ENCODE measurements around the gene KNDC1. TPM values are rescaled to one million over a fixed set of nuclear protein-coding genes. Genes with fewer than 3 reads are reported as not detected.

KNDC1 gene
- total RNA-seq, 1 donor from 2014 or later = 20.3 TPM

GRCh38 chr10:133270204-133270603 is 110.2 kb downstream of the KNDC1 start:
- no peak for TF ChIP-seq CTCF (IDR thresholded peaks at IDR 0.05; ENCODE audit: unreplicated experiment)
- peaks cover 5% of the 10 kb centered on the region for H3K4me1 Mint-ChIP-seq
- DNase-seq (ENCODE audit: low spot score in 2 of 2, unreplicated experiment in 2 of 2) = no peak
- H3K4me3 Mint-ChIP-seq = no peak overlapping the region
- peaks cover 1% of the 10 kb centered on the region for H3K27me3 Mint-ChIP-seq (ENCODE audit: low read depth)
- H3K9me3 Mint-ChIP-seq = no peaks in the 10 kb centered on the region
- no peak overlapping the region for H3K27ac Mint-ChIP-seq
- H3K36me3 Mint-ChIP-seq = no peaks in the 10 kb centered on the region

GRCh38 chr10:133270773-133271297 is 110.8 kb downstream of the KNDC1 start:
- peaks cover 6% of the 10 kb centered on the region for H3K27me3 Mint-ChIP-seq (ENCODE audit: low read depth)
- H3K36me3 Mint-ChIP-seq = no peaks in the 10 kb centered on the region
- no peak overlapping the region for H3K27ac Mint-ChIP-seq
- TF ChIP-seq CTCF (IDR thresholded peaks at IDR 0.05; ENCODE audit: unreplicated experiment) = no peak
- DNase-seq (ENCODE audit: low spot score in 2 of 2, unreplicated experiment in 2 of 2) = no peak
- no peaks in the 10 kb centered on the region for H3K9me3 Mint-ChIP-seq
- no peak overlapping the region for H3K4me3 Mint-ChIP-seq
- peaks cover 7% of the 10 kb centered on the region for H3K4me1 Mint-ChIP-seq

DNA sequence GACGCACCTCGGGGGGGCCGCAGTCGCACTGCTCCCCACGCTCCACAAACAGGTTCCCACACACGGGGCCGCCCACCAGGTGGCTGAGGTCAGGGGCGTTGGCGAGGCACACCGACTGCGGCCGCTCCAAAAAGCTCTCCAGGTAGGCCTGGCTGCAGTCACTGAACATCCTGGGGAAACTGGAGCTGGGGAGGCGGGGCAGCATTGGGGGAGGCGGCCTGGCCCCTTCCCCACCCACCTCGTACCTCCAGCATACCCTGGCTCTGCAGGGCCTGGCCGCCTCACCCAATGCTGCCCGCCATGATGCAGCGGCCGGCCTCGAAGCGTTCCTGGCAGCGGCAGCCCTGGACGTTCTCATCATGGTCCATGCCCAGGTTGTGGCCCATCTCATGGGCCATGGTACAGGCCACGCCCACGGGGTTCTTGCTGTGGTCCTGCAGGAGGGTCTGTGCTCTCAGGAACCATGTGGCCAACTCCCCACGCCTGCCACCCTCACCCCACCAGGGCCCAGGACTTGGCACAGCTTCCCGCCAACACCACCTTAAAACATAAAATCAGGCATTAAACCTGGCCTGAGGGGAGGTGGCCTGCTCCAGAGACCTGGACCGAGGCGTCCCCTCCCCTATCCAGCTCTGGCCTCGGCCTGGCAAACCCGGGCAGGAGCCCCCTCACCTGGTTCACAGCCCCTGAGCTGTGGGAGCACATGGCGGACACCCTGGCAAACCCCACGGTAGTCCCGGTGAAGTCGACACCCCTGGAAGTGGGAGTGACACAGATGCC is 111.7 kb downstream of the KNDC1 start:
- peaks cover 13% of the 10 kb centered on the region for H3K4me1 Mint-ChIP-seq
- DNase-seq (ENCODE audit: low spot score in 2 of 2, unreplicated experiment in 2 of 2) = no peak
- no peak for TF ChIP-seq CTCF (IDR thresholded peaks at IDR 0.05; ENCODE audit: unreplicated experiment)

DNA sequence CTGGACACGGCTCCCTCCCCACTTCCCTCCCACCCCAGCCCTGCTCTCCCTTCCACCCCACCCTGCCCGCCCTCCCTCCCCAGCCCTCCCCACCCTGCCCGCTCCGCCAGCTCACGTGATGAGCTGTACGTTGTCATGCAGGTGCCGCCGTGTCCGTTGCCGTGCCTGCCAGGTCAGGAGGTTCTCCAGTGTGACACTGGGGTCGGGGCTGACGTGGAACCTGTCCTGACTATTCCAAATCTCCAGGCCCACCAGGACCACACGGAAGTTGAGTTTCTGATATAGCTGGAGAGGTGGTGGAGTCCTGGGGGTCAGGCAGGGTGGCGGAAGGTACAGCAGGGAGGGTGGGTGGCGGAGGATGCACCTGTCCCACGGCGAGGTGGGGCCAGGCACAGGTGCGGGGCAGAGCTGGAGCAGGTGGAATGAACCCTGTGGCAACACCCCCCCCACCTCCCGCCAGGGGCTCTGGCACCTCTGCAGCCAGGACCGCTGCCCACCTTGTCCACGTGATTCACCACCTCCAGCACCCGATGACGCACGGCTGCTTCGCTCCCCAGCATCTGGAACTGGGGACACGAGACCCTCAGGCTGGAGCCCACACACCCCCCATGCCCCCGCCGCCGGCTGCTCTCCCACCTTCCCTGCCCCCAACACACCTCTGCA is 112.4 kb downstream of the KNDC1 start:
- Mint-ChIP-seq H3K9me3 (no peaks in the 10 kb centered on the region), H3K36me3 (no peaks in the 10 kb centered on the region), H3K27ac (no peak overlapping the region), H3K4me3 (no peak overlapping the region), H3K27me3 (ENCODE audit: low read depth) (peaks cover 11% of the 10 kb centered on the region), H3K4me1 (peaks cover 13% of the 10 kb centered on the region)
- DNase-seq (ENCODE audit: low spot score in 2 of 2, unreplicated experiment in 2 of 2) = no peak
- no peak for TF ChIP-seq CTCF (IDR thresholded peaks at IDR 0.05; ENCODE audit: unreplicated experiment)

More for the DNA sequence above, 111.7 kb downstream of the KNDC1 start:
- Mint-ChIP-seq H3K36me3 (no peaks in the 10 kb centered on the region), H3K27me3 (ENCODE audit: low read depth) (peaks cover 11% of the 10 kb centered on the region), H3K9me3 (no peaks in the 10 kb centered on the region), H3K4me3 (no peak overlapping the region), H3K27ac (no peak overlapping the region)

DNA sequence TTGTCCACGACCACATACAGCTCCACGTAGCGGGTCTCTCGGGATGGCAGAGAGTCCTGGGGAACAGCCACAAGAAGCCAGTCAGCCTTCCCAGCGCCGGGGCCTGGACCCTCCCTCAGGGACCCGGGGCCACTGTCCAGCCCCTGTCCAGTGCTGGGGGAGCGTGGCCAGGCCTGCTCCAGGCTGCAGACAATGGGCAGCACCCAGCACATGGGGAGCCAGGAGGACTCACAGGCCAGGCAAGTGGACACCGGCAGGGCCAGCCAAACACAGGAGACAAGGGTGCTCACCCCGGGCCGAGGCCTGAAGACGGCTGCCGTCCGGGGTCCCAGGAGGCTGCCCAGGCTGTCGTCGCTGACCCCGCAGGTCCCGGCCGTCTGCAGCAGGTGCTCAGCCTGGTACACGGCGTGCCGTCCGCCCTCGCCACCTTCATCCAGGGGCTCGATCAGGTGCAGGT is 113.0 kb downstream of the KNDC1 start:
- Mint-ChIP-seq H3K4me3 (no peak overlapping the region), H3K9me3 (no peaks in the 10 kb centered on the region), H3K27ac (no peak overlapping the region), H3K4me1 (peaks cover 13% of the 10 kb centered on the region), H3K27me3 (ENCODE audit: low read depth) (peaks cover 11% of the 10 kb centered on the region), H3K36me3 (no peaks in the 10 kb centered on the region)
- no peak for TF ChIP-seq CTCF (IDR thresholded peaks at IDR 0.05; ENCODE audit: unreplicated experiment)
- no peak for DNase-seq (ENCODE audit: low spot score in 2 of 2, unreplicated experiment in 2 of 2)
